Measurements from ENCODE around the gene NOXA1.

- TF ChIP-seq POLR2AphosphoS5 (IDR thresholded peaks at IDR 0.05) (no peak), CTCF (IDR thresholded peaks at IDR 0.05) (no peak), POLR2A (IDR thresholded peaks at IDR 0.05) (no peak)
Observed at GRCh38 chr9:137460363-137461315, 37.4 kb downstream of the NOXA1 start.
